Measurements from ENCODE around the gene PRICKLE1. TPM values are rescaled to one million over a fixed set of nuclear protein-coding genes. Genes with fewer than 3 reads are reported as not detected.

Gene PRICKLE1
- total and polyA plus RNA-seq, 2 of the 13 experiments (the other 11 are each of a cell fraction or from before 2014, with no cell fraction given): not detected

GRCh38 chr12:42552822-42553221, 36.7 kb downstream of the PRICKLE1 start:
- Histone ChIP-seq H4K20me1 (ENCODE audit: insufficient read depth, low read length) (no peaks in the 10 kb centered on the region), H3K9ac (ENCODE audit: insufficient read depth, low read depth, low read length) (no peak overlapping the region), H3K79me2 (ENCODE audit: insufficient read depth, low read length) (no peaks in the 10 kb centered on the region), H3K27ac (ENCODE audit: extremely low read length, insufficient read depth, low read length) (no peak overlapping the region), H3K4me3 (replicated peaks in 1 of 3; ENCODE audit: insufficient read depth in 1 of 3, low read depth in 2 of 3, low read length in 3 of 3) (no peak overlapping the region), H3K4me2 (ENCODE audit: low read depth, low read length) (no peak overlapping the region), H3K27me3 (ENCODE audit: control insufficient read depth in 1 of 2, insufficient read depth in 2 of 2, low read length in 2 of 2) (peaks cover 0 to 14% of the 10 kb centered on the region in 2 experiments; a peak in 2 of 5 replicates), H3K9me3 (ENCODE audit: low read length) (no peaks in the 10 kb centered on the region), H2AFZ (ENCODE audit: low read length) (no peak overlapping the region), H3K36me3 (replicated peaks in 1 of 2; ENCODE audit: control insufficient read depth in 1 of 2, insufficient read depth in 2 of 2, low read length in 2 of 2) (no peaks in the 10 kb centered on the region), H3K4me1 (ENCODE audit: insufficient read depth, low read length) (peaks cover 16% of the 10 kb centered on the region; the same call in 1 of the 2 replicates)
- POLR2A ChIA-PET: no interaction called here
- CTCF ChIA-PET (ENCODE audit: low intra/inter-chr PET ratio, low total read pairs): no interaction called here
- FAIRE-seq (no peak), DNase-seq (ENCODE audit: low spot score) (no peak), ATAC-seq (no peak)
- TF ChIP-seq ONECUT2 (CRISPR knock-in tag; IDR thresholded peaks at IDR 0.05): no peak
- no peak for TF ChIP-seq SALL2 (CRISPR knock-in tag; IDR thresholded peaks at IDR 0.05)
- TF ChIP-seq KAT8 (CRISPR knock-in tag; IDR thresholded peaks at IDR 0.05): no peak
- no peak for TF ChIP-seq MXD4 (CRISPR knock-in tag; IDR thresholded peaks at IDR 0.05)
- in situ Hi-C loops (cut with HindIII; ENCODE audit: extremely low pct_ligation_motif_present, low pct_unique_long_range_greater_than_20kb): no loop called here
- no TSS peak for BruUV-seq (replicated peaks)
- intact Hi-C loops (cut with micrococcal nuclease; ENCODE audit: unreplicated experiment): no loop called here
- 55% methylated on average over 15 of the region's 17 CpGs for WGBS (ENCODE audit: low lambda C conversion rate)

DNA sequence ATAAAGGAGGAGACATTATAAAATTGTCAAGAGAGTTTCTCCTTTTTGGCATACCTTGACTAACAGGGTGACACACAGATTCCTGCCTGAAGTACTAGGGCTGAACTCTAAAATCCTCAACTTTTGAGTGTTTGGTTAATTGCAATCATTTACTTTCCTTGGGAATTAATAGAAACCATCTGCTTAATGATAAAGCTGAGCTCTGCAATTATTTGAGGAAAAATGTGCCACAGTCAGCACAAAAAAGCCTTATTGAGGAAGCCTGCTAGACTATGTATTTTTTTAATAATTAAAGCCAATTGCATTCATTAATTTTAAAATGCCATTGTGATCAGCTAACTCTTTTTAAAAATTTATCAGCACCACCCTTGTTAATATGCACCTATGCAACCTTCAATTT, 38.7 kb downstream of the PRICKLE1 start:
- Histone ChIP-seq H3K27me3 (ENCODE audit: control insufficient read depth in 1 of 2, insufficient read depth in 2 of 2, low read length in 2 of 2) (peaks cover 0 to 14% of the 10 kb centered on the region in 2 experiments; a peak in 2 of 5 replicates), H3K9ac (ENCODE audit: insufficient read depth, low read depth, low read length) (no peak overlapping the region), H3K79me2 (ENCODE audit: insufficient read depth, low read length) (no peaks in the 10 kb centered on the region), H3K9me3 (ENCODE audit: low read length) (no peaks in the 10 kb centered on the region), H3K4me2 (ENCODE audit: low read depth, low read length) (no peak overlapping the region), H2AFZ (ENCODE audit: low read length) (no peak overlapping the region), H3K27ac (ENCODE audit: extremely low read length, insufficient read depth, low read length) (no peak overlapping the region), H3K36me3 (replicated peaks in 1 of 2; ENCODE audit: control insufficient read depth in 1 of 2, insufficient read depth in 2 of 2, low read length in 2 of 2) (no peaks in the 10 kb centered on the region), H4K20me1 (ENCODE audit: insufficient read depth, low read length) (no peaks in the 10 kb centered on the region), H3K4me3 (replicated peaks in 1 of 3; ENCODE audit: insufficient read depth in 1 of 3, low read depth in 2 of 3, low read length in 3 of 3) (no peak overlapping the region), H3K4me1 (ENCODE audit: insufficient read depth, low read length) (peaks cover 16% of the 10 kb centered on the region; the same call in 1 of the 2 replicates)
- intact Hi-C loops (cut with micrococcal nuclease; ENCODE audit: unreplicated experiment) (no loop called here), in situ Hi-C loops (cut with HindIII; ENCODE audit: extremely low pct_ligation_motif_present, low pct_unique_long_range_greater_than_20kb) (no loop called here)
- TF ChIP-seq MAFK (conservative IDR thresholded peaks at IDR 0.05 in 1 of 2, IDR thresholded peaks at IDR 0.05 in 1 of 2; ENCODE audit: low read length in 2 of 2): peak; percentile 83 to 95
- peak; percentile 91 for TF ChIP-seq MAFF (IDR thresholded peaks at IDR 0.05; ENCODE audit: low read depth, low read length)
- no peak for TF ChIP-seq POLR2AphosphoS5 (IDR thresholded peaks at IDR 0.05; ENCODE audit: low read depth, low read length)
- POLR2A ChIA-PET: no interaction called here
- DNase-seq (ENCODE audit: low spot score): no peak
- FAIRE-seq: no peak
- no peak for ATAC-seq
- CTCF ChIA-PET (ENCODE audit: low intra/inter-chr PET ratio, low total read pairs): no interaction called here
- BruUV-seq (replicated peaks): no TSS peak
